SH-SY5Y (cell line): ENCODE measurements around the gene CLN3.

Experiments
- GATA2 ChIP-seq: IDR thresholded peaks from 2 replicates; pipeline ENCODE4 v1.6.1; 2011; ENCODE audit warnings: mild to moderate bottlenecking, low read depth, low read length
- GATA3 ChIP-seq: IDR thresholded peaks from 2 replicates; pipeline ENCODE4 v1.6.1; 2011; ENCODE audit warnings: low read depth, mild to moderate bottlenecking, low read length, moderate library complexity

- TF ChIP-seq GATA3 = no peak
- no peak for TF ChIP-seq GATA2
Measured at GRCh38 chr16:28491230-28491969, 474 bp downstream of the CLN3 start.
